CD4-positive, alpha-beta T cell treated with Interleukin-21 for 1 hour (primary cell): Measurements from ENCODE around the gene SLC39A2.
"Not testable (repeated sequence)": the region's sequence is repeated elsewhere in the genome, so short reads cannot be mapped to it uniquely, and the experiment has no call there.

Experiments
- DNase-seq: peaks from one replicate; pipeline ENCODE4 v3.0.0-alpha.2; 2020

SLC39A2 gene, protein sequence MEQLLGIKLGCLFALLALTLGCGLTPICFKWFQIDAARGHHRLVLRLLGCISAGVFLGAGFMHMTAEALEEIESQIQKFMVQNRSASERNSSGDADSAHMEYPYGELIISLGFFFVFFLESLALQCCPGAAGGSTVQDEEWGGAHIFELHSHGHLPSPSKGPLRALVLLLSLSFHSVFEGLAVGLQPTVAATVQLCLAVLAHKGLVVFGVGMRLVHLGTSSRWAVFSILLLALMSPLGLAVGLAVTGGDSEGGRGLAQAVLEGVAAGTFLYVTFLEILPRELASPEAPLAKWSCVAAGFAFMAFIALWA

DNA sequence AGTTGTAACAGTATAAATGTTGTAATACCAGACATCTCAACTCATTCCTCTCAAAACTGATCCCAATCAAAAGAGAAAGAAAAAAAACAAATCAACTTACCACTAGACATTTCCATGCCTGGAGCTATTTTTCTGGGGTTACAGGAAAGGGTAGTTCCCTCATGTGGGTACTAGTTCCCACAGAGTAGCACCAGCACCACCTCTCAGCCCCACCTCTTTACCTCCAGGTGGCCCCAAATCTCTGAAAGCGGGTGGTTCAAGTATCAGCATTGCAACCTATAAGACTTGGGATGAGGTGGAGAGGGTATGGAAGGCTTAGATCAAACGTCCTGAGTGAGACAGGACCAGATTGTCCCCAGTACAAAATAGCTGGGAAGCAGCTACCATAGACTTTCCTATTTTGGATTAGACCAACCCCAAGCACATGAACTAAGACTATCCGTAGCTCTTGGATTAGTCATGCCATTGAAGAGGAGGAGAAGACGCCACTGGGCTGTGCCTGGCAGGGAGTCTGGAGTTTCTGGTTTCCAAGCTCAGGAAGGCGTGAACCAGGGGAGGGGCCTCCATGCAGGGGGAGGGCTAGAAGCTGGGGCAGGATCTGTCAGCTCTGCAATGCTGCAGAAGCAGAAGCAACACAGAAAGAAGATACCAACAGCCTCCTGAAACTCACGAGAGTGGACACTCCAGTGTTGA lies at the start of gene SLC39A2:
Gene SLC39A2, plus strand, starts transcription at position 620 of the 693 bp plus-strand sequence. CDS start 154 bp downstream, outside the sequence.
- DNase-seq, result no peak

DNA sequence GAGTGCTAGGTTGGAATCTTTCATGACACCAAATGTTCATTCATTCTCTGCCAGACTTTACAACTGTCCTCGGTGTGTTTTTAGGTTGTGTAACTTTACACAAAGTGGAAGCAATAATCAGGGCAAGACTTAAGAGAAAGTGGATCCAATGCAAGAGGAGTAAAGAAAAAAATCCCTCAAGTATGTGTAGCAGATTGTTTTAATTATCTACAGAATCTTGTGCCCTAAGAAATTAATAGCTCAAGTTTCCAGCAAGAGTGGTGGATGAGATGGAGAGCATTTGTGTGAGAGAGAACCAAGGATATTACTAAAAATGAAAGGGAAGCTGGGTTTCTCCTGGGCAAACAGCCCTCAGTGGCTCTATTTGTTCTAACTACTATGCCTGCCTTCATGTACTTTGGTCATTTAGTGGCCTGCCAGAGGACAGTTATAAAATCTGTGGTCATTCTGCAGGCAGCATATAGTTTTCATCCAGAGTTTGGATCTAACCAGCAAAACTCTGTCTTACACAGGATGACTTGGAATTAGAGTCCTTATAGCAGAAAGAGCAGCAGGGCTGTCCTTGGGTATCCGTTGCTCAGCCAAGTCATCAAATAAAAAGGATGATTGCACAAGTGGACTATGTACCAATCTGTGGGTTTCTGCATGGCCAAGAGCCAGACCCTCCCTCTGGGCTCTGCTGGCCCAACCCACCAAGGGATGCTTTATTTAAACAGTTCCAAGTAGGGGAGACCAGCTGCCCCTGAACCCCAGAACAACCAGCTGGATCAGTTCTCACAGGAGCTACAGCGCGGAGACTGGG lies 44.2 kb upstream of the SLC39A2 start, which contains the start of gene RNASE2:
Gene RNASE2, plus strand, starts transcription at position 752 of the 802 bp plus-strand sequence. CDS start 285 bp downstream, outside the sequence.
- not testable (repeated sequence) for DNase-seq

DNA sequence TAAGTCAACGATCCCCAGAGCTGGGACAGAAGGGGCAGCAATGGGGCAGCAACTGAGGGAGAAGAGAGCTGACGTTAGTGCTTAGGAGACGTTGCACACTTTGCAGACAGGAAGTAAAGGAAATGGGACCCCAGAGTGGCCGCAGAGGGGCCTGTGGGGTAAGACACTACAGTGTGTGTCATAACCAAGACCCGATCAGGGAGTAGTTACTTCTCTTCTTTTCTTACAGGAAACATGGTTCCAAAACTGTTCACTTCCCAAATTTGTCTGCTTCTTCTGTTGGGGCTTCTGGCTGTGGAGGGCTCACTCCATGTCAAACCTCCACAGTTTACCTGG lies 43.6 kb upstream of the SLC39A2 start:
- not testable (repeated sequence) for DNase-seq

DNA sequence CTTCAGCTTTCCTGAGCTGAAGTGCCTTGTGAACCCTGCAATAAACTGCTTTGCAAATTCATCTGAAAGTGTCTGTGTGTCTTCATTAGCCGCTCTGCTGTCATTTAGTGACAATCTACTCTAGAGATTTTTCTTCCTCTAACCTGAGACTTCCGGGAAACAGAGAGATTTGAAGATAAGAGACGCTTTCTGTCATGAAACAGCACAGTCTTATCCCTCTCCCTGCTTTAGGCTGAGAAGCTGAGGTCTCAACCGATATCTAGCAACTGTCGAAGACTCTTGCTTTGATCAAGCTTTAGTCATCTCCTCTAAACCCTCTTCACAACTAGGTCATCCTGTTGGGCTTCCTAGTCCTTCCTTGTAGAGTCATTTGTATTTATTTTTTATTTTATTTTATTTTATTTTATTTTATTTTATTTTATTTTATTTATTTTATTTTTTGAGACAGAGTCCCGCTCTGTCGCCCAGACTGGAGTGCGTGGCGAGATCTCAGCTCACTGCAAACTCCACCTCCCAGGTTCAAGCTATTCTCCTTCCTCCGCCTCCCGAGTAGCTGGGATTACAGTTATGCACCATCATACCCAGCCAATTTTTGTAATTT lies 42.6 kb upstream of the SLC39A2 start:
- peak; percentile 11 for DNase-seq

DNA sequence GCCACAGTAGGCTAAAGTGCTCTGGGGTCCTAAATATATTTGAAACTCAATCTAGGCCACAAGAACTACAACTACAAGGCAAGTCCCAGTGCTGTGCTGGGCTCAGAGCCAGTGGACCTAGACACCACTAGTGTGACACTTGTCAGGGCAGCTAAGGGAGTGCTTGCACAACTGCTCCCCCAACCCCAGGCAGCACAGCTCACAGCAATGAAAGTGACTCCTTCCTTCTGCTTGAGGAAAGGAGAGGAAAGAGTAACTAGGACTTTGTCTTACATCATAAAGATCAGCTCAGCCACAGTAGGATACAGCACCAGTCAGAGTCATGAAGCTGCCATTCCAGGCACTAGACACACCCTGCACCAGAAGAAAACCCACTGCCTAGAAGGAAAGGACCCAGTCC lies 40.1 kb upstream of the SLC39A2 start:
- DNase-seq, result not testable (repeated sequence)

DNA sequence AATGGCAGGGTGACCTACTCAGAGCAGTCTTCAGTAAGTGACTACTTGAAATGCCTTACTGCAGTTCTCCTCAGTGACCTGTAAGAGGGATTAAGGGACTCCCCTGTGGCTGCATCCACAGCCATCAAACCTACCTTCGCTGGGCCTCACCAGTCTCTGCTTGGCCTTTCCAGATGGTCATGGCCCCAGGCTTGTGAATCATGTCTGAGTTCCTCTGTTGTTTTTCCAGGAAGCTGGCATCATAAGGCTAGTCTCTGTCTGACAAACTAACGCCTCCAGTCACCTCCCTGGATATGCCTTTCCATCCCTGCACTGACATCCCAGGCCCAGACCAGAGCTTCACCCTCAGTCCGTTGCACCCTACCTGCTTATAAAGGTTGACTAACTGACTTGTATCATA lies 29.8 kb upstream of the SLC39A2 start:
- DNase-seq, result no peak

DNA sequence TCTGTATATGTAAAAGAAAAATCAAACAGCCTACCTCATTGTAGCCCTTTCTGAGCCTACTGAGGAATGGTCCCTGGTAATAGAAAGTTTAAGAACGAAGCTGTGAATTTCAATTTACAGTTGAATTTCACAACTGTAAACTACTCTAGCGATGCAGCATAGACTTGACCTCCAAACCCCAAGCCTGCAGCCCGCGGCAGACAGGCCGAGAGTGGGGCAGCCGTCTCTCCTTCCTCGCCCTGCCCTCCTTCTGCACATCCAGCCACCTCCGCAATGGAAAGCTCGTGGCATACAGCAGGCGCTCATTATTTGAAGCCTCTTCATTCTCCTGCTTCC lies 28.5 kb upstream of the SLC39A2 start:
- no peak for DNase-seq

DNA sequence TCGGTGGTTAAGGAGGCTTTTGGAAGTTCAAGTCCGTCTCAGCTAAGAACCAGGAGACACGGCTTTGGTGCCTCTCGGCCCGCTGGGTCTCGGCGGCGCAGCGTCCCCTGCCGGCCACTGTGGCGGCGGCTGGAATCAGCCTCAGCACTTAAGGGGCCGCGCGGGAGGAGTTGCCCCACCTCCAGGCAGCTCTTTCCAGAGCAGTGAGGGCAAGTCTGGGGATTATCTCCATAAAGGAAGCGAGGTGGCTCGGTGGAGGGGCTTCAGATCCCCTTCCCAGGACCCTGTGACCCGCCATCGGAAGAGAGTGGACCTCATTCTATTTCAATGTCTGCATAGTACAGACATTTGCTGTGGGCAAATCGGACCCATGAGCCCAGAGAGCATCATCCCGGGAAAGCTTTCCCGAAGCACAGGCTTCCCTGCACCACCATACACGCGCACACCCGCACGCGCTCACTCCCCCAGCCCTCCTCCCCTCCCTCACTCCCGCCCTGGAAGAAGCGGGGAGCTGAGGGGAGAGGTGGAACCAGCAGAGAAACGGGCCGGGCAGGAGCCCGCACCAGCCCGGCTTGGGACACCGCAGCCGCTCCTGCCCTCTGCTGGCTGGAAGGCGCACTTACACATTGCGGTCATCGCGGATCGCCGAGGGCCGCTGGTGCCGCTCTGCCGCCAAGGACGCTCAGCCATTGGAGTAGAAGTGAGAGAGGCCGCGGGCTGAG lies 27.9 kb upstream of the SLC39A2 start:
- DNase-seq, result peak; percentile 82

DNA sequence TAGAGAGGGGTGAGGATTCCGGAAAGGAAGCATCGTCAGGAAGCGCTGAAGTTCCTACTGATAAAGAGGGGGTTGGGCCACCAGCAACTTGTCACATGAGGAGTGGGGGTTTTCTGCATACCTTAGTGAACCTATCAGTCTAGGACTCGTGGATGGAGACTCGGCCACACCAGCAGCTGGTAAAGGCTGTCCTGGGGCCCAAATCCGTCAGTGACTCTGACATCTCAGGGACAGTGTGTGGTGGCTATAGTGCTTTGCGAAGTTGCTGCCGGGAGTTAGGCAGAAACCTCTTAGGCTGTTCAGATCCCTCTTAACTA lies 27.4 kb upstream of the SLC39A2 start:
- no peak for DNase-seq

DNA sequence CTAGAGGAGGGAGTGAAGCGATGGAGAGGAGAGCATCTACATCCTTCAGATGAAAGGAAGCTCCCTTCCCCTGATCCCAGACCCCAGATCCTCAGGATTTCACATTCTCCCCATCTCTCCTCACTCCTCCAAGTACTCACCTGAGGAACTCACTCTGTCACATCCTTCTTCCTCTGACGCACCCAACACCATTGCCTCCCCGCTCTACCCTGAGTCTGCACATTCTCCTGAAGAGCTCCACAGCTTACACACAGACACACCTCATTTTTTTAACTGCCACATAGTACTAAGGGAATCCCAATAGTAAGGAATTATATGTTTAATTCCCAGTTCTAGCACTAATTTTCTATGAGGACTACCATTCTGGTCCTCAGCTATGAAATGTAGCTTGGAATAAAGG lies 25.6 kb upstream of the SLC39A2 start:
- DNase-seq, result no peak

DNA sequence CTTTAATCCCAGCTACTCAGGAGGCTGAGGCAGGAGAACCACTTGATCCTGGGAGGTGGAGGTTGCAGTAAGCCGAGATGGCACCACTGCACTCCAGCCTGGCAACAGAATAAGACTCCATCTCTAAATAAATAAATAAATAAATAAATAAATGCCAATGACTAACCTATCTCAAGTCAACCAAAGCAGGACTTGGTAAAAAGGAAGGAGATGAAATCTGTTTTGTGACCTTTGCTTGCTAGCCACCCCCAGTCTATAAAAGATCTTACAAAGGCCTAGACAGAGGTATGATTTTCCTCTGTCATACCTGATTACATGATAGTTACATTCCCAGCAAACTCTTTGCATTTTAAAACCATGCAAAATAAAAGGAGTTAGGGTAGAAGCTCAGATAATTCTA lies 22.8 kb upstream of the SLC39A2 start:
- no peak for DNase-seq

DNA sequence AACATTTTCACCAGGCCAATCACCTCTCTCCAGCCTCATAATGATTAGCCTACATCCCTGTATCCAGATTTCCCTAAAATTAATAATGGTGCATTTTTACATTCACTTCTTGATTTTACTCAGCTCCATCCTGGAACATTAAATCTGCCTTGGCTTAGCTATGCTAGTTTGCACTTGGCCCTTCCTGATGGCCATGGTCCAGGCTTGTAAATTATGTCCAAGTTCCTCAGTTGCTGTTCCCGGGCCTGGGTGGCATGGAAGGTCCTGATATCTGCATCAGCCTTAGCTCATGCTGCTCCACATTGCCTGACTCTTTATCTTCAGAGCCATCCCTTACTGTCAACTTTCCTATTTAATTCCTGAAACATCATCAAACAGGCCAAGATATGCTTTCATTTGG lies 20.4 kb upstream of the SLC39A2 start:
- no peak for DNase-seq

DNA sequence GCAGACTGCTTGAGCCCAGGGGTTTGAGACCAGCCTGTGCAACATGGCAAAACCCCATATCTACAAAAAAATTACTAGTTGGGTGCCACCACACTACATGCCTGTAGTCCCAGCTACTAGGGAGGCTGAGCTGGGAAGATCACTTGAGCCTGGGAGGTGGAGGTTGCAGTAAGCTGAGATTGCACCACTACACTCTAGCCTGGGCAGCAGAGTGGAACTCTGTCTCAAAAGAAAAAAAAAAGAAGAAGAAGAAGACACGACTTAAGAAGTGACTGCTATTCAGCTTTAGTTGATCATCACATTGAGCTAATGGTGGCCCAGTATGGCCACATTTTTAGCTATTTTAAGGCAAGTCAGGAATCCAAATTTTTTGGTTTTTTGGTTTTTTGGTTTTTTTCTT lies 18.2 kb upstream of the SLC39A2 start:
- DNase-seq, result no peak

DNA sequence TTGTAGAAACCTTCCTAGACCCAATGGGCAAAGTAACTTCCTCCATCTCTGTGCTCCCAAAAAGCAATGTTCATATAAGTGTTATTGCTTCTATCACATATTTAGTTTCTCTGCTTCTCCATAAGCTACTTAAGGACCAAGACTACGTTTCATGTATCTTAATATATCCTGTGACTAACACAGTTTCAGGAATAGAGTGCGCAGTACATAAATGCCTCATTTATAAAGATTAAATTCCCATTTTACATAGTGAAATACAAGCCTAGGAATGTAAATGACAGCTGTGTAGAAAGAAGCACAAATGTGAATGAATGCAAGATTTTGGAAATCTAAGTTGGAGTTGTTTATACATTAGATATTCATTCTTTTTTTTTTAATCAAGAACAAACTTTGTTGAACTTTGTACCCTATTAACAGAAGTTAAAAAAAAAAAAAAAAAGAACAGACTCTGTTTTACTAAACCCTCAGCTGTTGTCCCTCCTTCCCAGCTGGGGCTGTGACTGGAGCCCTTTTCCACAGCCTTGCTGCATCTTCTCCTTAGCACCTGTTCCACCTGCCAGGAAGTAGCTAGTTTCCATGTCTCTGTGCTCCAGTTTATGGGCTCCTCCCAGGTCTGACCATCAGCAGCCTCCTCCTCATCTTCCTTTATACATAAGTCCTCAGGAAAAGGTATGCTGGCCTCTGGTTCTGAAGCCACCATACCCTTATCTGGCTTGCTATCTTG lies 16.3 kb upstream of the SLC39A2 start:
- no peak for DNase-seq

DNA sequence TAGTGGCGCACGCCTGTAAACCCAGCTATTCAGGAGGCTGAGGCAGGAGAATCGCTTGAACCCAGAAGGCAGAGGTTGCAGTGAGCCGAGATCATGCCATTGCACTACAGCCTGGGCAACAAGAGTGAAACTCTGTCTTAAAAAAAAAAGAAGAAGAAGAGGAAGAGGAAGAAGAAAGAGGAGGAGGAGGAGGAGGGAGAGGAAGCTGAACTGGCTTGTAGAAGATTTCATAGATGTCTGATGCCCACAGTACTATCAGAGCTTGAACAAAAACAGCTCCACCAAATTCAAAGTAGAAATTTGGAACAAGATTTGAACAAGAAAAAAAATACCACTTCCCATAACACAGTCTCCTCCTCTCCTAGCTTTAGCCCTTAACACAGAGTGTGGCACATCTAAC lies 13.4 kb upstream of the SLC39A2 start:
- not testable (repeated sequence) for DNase-seq

DNA sequence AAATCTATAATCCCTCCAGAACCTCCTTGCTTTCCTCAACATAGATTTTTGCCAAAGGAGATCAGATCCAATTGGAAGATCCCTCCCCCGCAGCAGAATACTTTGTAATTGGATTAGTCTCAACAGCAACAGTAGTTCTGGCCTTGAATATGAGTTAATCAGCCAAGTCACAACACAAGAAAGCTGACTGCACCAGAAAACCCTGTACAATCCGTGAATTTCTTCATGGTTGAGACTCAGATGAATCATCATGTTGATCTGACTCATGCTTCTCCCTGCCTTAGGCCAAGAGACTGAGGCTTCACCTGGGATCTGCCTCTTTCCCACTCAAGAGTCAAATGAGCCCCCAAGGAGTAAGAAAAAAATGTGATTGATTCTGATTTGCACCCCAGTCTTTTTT lies 12.3 kb upstream of the SLC39A2 start:
- no peak for DNase-seq

DNA sequence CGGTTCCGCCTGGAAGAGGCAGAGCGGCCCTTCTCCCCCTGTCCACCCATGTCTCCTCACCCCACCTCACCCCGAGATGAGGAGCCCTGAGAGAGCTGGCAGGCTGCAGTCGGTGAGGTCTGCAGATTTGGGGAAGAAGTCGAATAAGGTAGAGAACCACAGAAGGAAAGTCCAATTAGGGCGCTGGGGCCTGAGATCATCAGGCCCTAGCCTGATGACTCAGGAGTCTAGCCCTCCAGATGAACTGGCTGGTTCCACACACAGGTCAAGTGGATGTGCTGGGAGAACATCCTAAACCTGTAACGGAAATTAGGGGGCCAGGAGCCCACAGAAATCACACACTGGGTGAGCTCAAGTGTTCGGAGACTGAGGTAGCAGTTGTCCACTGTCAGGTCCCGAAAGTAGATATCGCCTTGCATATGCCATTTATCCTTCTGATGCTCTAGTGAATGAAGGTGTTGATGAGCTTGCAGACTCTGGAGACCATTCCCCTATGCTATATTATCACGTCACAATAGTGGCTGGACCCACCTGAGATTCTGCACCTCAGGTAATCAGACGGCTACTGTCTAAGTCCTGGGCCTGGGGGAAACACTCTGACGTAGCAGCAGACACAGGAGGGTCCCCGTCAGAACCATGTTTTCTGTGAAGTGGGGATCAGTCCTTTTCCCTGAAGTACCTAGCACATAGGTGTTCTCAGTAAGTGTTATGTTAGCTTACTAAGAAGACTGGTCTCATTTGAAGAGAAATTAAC lies 10.2 kb upstream of the SLC39A2 start:
- no peak for DNase-seq

DNA sequence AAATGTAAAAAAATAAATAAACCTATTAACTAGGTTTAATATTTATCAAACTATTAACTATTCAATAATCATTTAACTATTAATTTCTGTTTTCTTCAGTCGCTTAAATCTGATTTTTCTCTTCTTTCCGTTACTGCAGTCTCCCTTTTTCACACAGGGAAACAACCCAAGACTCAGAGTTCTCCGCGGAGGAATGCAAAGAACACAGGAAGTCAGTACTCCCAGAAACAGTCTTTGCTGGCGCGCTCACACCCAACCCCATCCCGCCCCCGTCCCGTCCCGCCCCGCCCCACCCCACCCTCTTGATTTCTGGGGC lies 9.7 kb upstream of the SLC39A2 start:
- DNase-seq, result no peak

DNA sequence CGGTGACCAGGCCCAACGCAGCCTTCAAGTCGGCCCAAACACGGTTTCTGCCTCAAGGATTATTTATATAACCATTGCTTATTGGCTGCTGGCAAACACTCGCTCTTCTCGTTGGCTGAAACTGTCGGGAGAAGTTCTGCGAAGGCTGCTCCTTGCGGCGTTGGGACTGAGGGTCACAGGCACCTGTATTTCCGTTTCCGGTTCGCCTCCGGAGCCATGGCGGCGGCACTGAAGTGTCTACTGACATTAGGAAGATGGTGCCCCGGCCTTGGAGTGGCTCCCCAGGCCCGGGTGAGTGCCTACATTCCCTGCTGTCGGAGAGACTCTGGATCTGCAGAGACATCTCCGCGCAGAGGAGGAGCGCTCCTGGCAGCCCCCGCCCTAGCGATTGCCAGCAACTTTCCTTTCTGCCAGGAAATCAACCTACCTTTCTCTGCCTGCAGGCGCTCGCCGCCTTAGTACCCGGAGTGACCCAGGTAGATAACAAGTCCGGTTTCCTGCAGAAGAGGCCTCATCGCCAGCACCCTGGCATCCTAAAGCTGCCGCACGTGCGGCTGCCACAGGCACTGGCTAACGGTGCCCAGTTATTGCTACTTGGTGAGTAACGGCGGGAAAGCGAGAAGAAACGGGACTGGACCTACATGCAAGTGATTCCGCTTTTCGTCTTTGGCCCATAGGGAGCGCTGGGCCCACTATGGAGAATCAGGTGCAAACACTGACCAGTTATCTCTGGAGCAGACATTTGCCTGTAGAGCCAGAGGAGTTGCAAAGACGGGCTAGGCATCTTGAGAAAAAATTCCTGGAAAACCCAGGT lies 9.1 kb upstream of the SLC39A2 start, which contains the start of gene METTL17:
Gene METTL17, plus strand, starts transcription at position 194 of the 814 bp plus-strand sequence. Its CDS starts 23 bp downstream, at position 217.
- peak; percentile 91 for DNase-seq

DNA sequence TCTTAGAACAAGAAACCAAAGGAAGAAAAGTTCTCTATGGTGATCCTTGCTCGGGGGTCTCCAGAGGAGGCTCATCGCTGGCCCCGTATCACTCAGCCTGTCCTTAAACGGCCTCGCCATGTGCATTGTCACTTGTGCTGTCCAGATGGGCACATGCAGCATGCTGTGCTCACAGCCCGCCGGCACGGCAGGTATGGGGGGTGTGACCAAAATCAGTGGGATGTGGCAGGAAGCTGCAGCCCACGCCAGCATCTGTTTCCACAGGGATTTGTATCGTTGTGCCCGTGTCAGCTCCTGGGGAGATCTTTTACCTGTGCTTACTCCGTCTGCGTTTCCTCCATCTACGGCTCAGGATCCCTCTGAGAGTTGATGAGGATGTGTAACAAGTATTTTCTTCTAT lies 2.6 kb upstream of the SLC39A2 start:
- no peak for DNase-seq

DNA sequence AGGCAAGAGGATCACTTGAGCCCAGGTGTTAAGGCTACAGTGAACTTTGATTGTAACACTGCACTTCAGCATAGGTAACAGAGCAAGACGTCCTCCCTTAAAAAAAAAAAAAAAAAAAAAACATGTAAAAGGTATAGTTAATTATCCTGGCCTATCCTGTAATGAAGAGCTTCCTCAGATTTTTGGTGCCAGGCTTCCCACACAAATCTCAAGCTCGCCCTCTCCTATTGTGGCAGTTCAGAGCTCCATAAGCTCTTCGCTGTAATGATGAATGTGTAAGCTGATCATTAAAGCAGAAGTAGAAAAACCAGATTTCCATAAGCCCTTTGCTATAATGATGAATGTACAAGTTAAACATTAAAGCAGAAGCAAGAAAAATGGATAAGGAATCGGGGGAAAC lies 2.0 kb upstream of the SLC39A2 start:
- no peak for DNase-seq
